Measurements from ENCODE around the gene TNNC2. TPM values are rescaled to one million over a fixed set of nuclear protein-coding genes. Genes with fewer than 3 reads are reported as not detected.

TNNC2 gene
- total and polyA plus RNA-seq, 2 of the 13 experiments (the other 11 are each of a cell fraction or from before 2014, with no cell fraction given) = 1.8 to 4.7 TPM

GRCh38 chr20:45812157-45813005, 14.7 kb downstream of the TNNC2 start, which contains the start of gene UBE2C (continued):
- TF ChIP-seq ZNF276 (CRISPR knock-in tag; IDR thresholded peaks at IDR 0.05; ENCODE audit: low read depth) (0 out of 2 replicates have a peak, but pooled peaks have one; percentile 20), ZFY (CRISPR knock-in tag; IDR thresholded peaks at IDR 0.05) (peak; percentile 89), ZNF83 (CRISPR knock-in tag; IDR thresholded peaks at IDR 0.05; ENCODE audit: borderline replicate concordance) (peak; percentile 91; the same call in 1 of the 2 replicates), PHF5A (CRISPR knock-in tag; IDR thresholded peaks at IDR 0.05; ENCODE audit: low read depth, unreplicated experiment) (peak; percentile 66), SIN3A (IDR thresholded peaks at IDR 0.05; ENCODE audit: borderline replicate concordance, low read depth, low read length) (peak; percentile 99), NFKB2 (CRISPR knock-in tag; IDR thresholded peaks at IDR 0.05; ENCODE audit: borderline replicate concordance) (peak; percentile 48; the same call in 1 of the 2 replicates), ZNF431 (CRISPR knock-in tag; IDR thresholded peaks at IDR 0.05; ENCODE audit: borderline replicate concordance, low read depth) (peak; percentile 63), PBX3 (CRISPR knock-in tag; IDR thresholded peaks at IDR 0.05; ENCODE audit: borderline replicate concordance) (no peak), ZNF512B (CRISPR knock-in tag; IDR thresholded peaks at IDR 0.05; ENCODE audit: borderline replicate concordance) (0 out of 2 replicates have a peak, but pooled peaks have one; percentile 33), USF2 (IDR thresholded peaks at IDR 0.05; ENCODE audit: low read depth, low read length) (0 out of 2 replicates have a peak, but pooled peaks have one; percentile 29), USF2 (CRISPR knock-in tag; IDR thresholded peaks at IDR 0.05; ENCODE audit: borderline replicate concordance) (peak; percentile 64; the same call in 1 of the 2 replicates), ZNF556 (CRISPR knock-in tag; IDR thresholded peaks at IDR 0.05; ENCODE audit: borderline replicate concordance) (0 out of 2 replicates have a peak, but pooled peaks have one; percentile 10), ZNF605 (CRISPR knock-in tag; IDR thresholded peaks at IDR 0.05) (peak; percentile 71; the same call in 1 of the 2 replicates), SNRNP70 (IDR thresholded peaks at IDR 0.05; ENCODE audit: low read depth, low read length) (no peak), FOXJ3 (CRISPR knock-in tag; IDR thresholded peaks at IDR 0.05; ENCODE audit: borderline replicate concordance) (no peak), ZNF230 (CRISPR knock-in tag; IDR thresholded peaks at IDR 0.05) (no peak), ZNF121 (CRISPR knock-in tag; IDR thresholded peaks at IDR 0.05) (no peak), TFE3 (CRISPR knock-in tag; IDR thresholded peaks at IDR 0.05) (peak; percentile 33; the same call in 1 of the 2 replicates)
